ENCODE measurements around the gene RPRD1B.

The RPRD1B gene

GRCh38 chr20:38135651-38136420 lies 102.3 kb downstream of the RPRD1B start:
- DNase-seq (ENCODE audit: low read depth), result no peak

- no peak for DNase-seq (ENCODE audit: low read depth)
Measured at GRCh38 chr20:38136421-38137245, 103.1 kb downstream of the RPRD1B start.

- no peak for DNase-seq (ENCODE audit: low read depth)
Measured at GRCh38 chr20:38137441-38138037, 104.0 kb downstream of the RPRD1B start.

GRCh38 chr20:38138086-38138778 lies 104.7 kb downstream of the RPRD1B start:
- DNase-seq (ENCODE audit: low read depth), result no peak

GRCh38 chr20:38139156-38139912 lies 105.8 kb downstream of the RPRD1B start:
- no peak for DNase-seq (ENCODE audit: low read depth)

- no peak for DNase-seq (ENCODE audit: low read depth)
Measured at GRCh38 chr20:38139977-38140753, 106.6 kb downstream of the RPRD1B start.

GRCh38 chr20:38141204-38141888 lies 107.8 kb downstream of the RPRD1B start:
- no peak for DNase-seq (ENCODE audit: low read depth)

Data from HS-5 (cell line).